ENCODE data around the gene ZNF189. TPM values are rescaled to one million over a fixed set of nuclear protein-coding genes. Genes with fewer than 3 reads are reported as not detected.

Gene ZNF189
- polyA plus RNA-seq, 2 donors = 3.4 to 5.2 TPM

GRCh38 chr9:101362450-101362849 is 36.2 kb upstream of the ZNF189 start:
- 84 to 88% methylated on average over 5 of the region's 5 CpGs for WGBS, 2 donors
- Histone ChIP-seq H3K36me3 (ENCODE audit: control insufficient read depth in 2 of 2, insufficient read depth in 2 of 2, low read length in 1 of 2) (no peaks in the 10 kb centered on the region), H3K27me3 (ENCODE audit: control insufficient read depth in 1 of 2, insufficient read depth in 2 of 2, low read length in 2 of 2) (no peaks in the 10 kb centered on the region), H3K4me3 (ENCODE audit: low read depth in 1 of 2, low read length in 2 of 2) (no peak overlapping the region), H3K9me3 (ENCODE audit: control insufficient read depth in 2 of 2, insufficient read depth in 1 of 2, low read depth in 1 of 2, low read length in 1 of 2) (no peaks in the 10 kb centered on the region), H3K27ac (ENCODE audit: low read depth in 2 of 2, low read length in 1 of 2) (no peak overlapping the region), H3K4me1 (ENCODE audit: control insufficient read depth in 2 of 2, insufficient read depth in 2 of 2, low read length in 1 of 2) (no peaks in the 10 kb centered on the region)

GRCh38 chr9:101365181-101365580 is 33.5 kb upstream of the ZNF189 start:
- H3K27me3 ChIP-seq (ENCODE audit: control insufficient read depth in 1 of 2, insufficient read depth in 2 of 2, low read length in 2 of 2) = no peaks in the 10 kb centered on the region
- H3K4me3 ChIP-seq (ENCODE audit: low read depth in 1 of 2, low read length in 2 of 2) = no peak overlapping the region
- H3K4me1 ChIP-seq (ENCODE audit: control insufficient read depth in 2 of 2, insufficient read depth in 2 of 2, low read length in 1 of 2) = no peaks in the 10 kb centered on the region
- no peak overlapping the region for H3K27ac ChIP-seq (ENCODE audit: low read depth in 2 of 2, low read length in 1 of 2)
- no peaks in the 10 kb centered on the region for H3K36me3 ChIP-seq (ENCODE audit: control insufficient read depth in 2 of 2, insufficient read depth in 2 of 2, low read length in 1 of 2)
- H3K9me3 ChIP-seq (ENCODE audit: control insufficient read depth in 2 of 2, insufficient read depth in 1 of 2, low read depth in 1 of 2, low read length in 1 of 2) = no peaks in the 10 kb centered on the region

DNA sequence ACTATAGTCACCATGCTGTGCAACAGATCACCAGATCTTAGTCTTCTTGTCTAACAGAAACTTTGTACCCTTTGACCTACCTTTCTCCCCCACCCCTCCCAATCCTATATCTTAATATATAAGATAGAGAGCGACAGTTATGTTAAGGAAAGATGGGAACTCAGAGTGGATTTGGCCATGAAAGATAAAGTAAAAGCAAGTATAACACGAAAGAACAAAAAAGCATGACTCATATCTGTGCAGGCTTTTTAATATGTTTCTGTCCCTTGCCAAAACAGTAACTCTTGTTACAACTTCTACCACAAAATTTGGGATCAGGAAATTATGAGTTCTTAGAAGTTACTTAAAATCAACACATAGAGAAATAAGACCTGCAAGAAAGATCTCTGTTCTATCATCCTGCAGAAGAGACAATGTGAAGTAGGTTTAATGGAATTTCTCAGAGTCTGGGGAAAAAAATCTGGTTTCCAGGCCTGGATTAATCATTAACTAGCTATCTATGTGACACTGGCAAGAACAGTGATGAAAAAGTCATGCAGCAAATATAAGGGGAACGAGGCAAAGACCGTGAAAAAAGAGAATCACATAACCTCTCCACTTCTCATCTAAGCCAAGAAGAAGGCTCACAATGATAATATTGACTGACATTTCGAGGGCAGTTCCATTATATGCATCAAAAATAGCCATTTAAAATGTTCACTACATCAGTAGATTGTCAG is 32.5 kb upstream of the ZNF189 start:
- Histone ChIP-seq H3K27me3 (ENCODE audit: control insufficient read depth in 1 of 2, insufficient read depth in 2 of 2, low read length in 2 of 2) (no peaks in the 10 kb centered on the region), H3K4me3 (ENCODE audit: low read depth in 1 of 2, low read length in 2 of 2) (no peak overlapping the region), H3K36me3 (ENCODE audit: control insufficient read depth in 2 of 2, insufficient read depth in 2 of 2, low read length in 1 of 2) (no peaks in the 10 kb centered on the region), H3K9me3 (ENCODE audit: control insufficient read depth in 2 of 2, insufficient read depth in 1 of 2, low read depth in 1 of 2, low read length in 1 of 2) (no peaks in the 10 kb centered on the region), H3K4me1 (ENCODE audit: control insufficient read depth in 2 of 2, insufficient read depth in 2 of 2, low read length in 1 of 2) (no peaks in the 10 kb centered on the region), H3K27ac (ENCODE audit: low read depth in 2 of 2, low read length in 1 of 2) (no peak overlapping the region)
- WGBS, 2 donors = 38 to 46% methylated on average over 5 of the region's 5 CpGs

- H3K4me3 ChIP-seq (ENCODE audit: low read depth in 1 of 2, low read length in 2 of 2) = no peak overlapping the region
- H3K27me3 ChIP-seq (ENCODE audit: control insufficient read depth in 1 of 2, insufficient read depth in 2 of 2, low read length in 2 of 2) = no peaks in the 10 kb centered on the region
- no peaks in the 10 kb centered on the region for H3K4me1 ChIP-seq (ENCODE audit: control insufficient read depth in 2 of 2, insufficient read depth in 2 of 2, low read length in 1 of 2)
- no peak overlapping the region for H3K27ac ChIP-seq (ENCODE audit: low read depth in 2 of 2, low read length in 1 of 2)
- H3K9me3 ChIP-seq (ENCODE audit: control insufficient read depth in 2 of 2, insufficient read depth in 1 of 2, low read depth in 1 of 2, low read length in 1 of 2) = no peaks in the 10 kb centered on the region
- 92 to 100% methylated on average over 3 of the region's 3 CpGs for WGBS, 2 donors
- H3K36me3 ChIP-seq (ENCODE audit: control insufficient read depth in 2 of 2, insufficient read depth in 2 of 2, low read length in 1 of 2) = no peaks in the 10 kb centered on the region
Observed at GRCh38 chr9:101367323-101367722, 31.3 kb upstream of the ZNF189 start.

GRCh38 chr9:101369286-101369685 is 29.4 kb upstream of the ZNF189 start:
- H3K27ac ChIP-seq (ENCODE audit: low read depth in 2 of 2, low read length in 1 of 2) = no peak overlapping the region
- H3K27me3 ChIP-seq (ENCODE audit: control insufficient read depth in 1 of 2, insufficient read depth in 2 of 2, low read length in 2 of 2) = no peaks in the 10 kb centered on the region
- H3K9me3 ChIP-seq (ENCODE audit: control insufficient read depth in 2 of 2, insufficient read depth in 1 of 2, low read depth in 1 of 2, low read length in 1 of 2) = no peaks in the 10 kb centered on the region
- no peaks in the 10 kb centered on the region for H3K4me1 ChIP-seq (ENCODE audit: control insufficient read depth in 2 of 2, insufficient read depth in 2 of 2, low read length in 1 of 2)
- H3K36me3 ChIP-seq (ENCODE audit: control insufficient read depth in 2 of 2, insufficient read depth in 2 of 2, low read length in 1 of 2) = no peaks in the 10 kb centered on the region
- no peak overlapping the region for H3K4me3 ChIP-seq (ENCODE audit: low read depth in 1 of 2, low read length in 2 of 2)
- WGBS, 2 donors = 78 to 88% methylated on average over 2 of the region's 2 CpGs

- no peaks in the 10 kb centered on the region for H3K9me3 ChIP-seq (ENCODE audit: control insufficient read depth in 2 of 2, insufficient read depth in 1 of 2, low read depth in 1 of 2, low read length in 1 of 2)
- H3K27me3 ChIP-seq (ENCODE audit: control insufficient read depth in 1 of 2, insufficient read depth in 2 of 2, low read length in 2 of 2) = no peaks in the 10 kb centered on the region
- no peaks in the 10 kb centered on the region for H3K36me3 ChIP-seq (ENCODE audit: control insufficient read depth in 2 of 2, insufficient read depth in 2 of 2, low read length in 1 of 2)
- no peak overlapping the region for H3K4me3 ChIP-seq (ENCODE audit: low read depth in 1 of 2, low read length in 2 of 2)
- H3K4me1 ChIP-seq (ENCODE audit: control insufficient read depth in 2 of 2, insufficient read depth in 2 of 2, low read length in 1 of 2) = no peaks in the 10 kb centered on the region
- WGBS, 2 donors = 74 to 76% methylated on average over 2 of the region's 2 CpGs
- no peak overlapping the region for H3K27ac ChIP-seq (ENCODE audit: low read depth in 2 of 2, low read length in 1 of 2)
Observed at GRCh38 chr9:101369884-101370531, 28.6 kb upstream of the ZNF189 start.

- H3K4me1 ChIP-seq (ENCODE audit: control insufficient read depth in 2 of 2, insufficient read depth in 2 of 2, low read length in 1 of 2) = no peaks in the 10 kb centered on the region
- H3K27ac ChIP-seq (ENCODE audit: low read depth in 2 of 2, low read length in 1 of 2) = no peak overlapping the region
- H3K27me3 ChIP-seq (ENCODE audit: control insufficient read depth in 1 of 2, insufficient read depth in 2 of 2, low read length in 2 of 2) = no peaks in the 10 kb centered on the region
- 90 to 94% methylated on average over 3 of the region's 3 CpGs for WGBS, 2 donors
- H3K9me3 ChIP-seq (ENCODE audit: control insufficient read depth in 2 of 2, insufficient read depth in 1 of 2, low read depth in 1 of 2, low read length in 1 of 2) = no peaks in the 10 kb centered on the region
- H3K36me3 ChIP-seq (ENCODE audit: control insufficient read depth in 2 of 2, insufficient read depth in 2 of 2, low read length in 1 of 2) = no peaks in the 10 kb centered on the region
- H3K4me3 ChIP-seq (ENCODE audit: low read depth in 1 of 2, low read length in 2 of 2) = no peak overlapping the region
Observed at GRCh38 chr9:101371813-101372212, 26.8 kb upstream of the ZNF189 start.

DNA sequence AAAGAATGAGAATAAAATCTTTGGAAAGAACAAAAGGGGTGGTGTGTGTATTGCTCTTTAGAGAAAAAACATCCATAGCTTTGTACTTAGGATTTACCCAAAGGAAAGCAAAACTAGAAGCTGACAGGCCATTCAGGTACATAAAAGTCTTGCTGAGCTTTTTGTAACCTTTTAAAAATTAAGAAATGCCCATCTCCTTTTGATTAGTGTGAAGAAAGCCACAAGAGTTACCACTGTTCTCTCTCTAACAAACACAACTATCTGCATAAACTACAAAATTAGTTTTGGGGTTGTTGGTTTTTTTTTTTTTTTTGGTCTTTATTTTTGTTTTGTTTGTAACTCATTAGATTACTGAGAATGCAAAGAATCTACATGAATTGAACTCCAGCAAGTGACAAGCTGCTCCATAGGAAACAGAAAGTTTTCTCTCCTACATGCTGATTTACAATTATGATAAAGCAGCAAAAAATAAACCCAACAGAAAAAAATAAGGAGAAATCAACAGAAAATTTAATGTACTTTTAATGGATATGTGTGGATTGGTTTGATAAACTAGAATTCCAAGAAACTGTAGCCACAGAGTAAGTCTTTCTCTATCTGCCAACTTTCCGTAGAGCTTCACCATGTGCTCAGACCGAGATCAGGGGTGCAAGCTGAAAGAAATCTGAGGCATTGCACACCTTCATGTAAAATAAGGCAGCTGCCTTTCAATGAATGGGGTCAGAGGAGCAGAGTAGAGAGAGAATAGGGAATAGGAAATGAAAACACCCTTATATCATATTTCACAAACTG is 26.1 kb upstream of the ZNF189 start:
- WGBS, 2 donors = 62 to 76% methylated on average over 2 of the region's 2 CpGs
- H3K4me3 ChIP-seq (ENCODE audit: low read depth in 1 of 2, low read length in 2 of 2) = no peak overlapping the region
- no peaks in the 10 kb centered on the region for H3K27me3 ChIP-seq (ENCODE audit: control insufficient read depth in 1 of 2, insufficient read depth in 2 of 2, low read length in 2 of 2)
- no peaks in the 10 kb centered on the region for H3K9me3 ChIP-seq (ENCODE audit: control insufficient read depth in 2 of 2, insufficient read depth in 1 of 2, low read depth in 1 of 2, low read length in 1 of 2)
- H3K27ac ChIP-seq (ENCODE audit: low read depth in 2 of 2, low read length in 1 of 2) = no peak overlapping the region
- no peaks in the 10 kb centered on the region for H3K36me3 ChIP-seq (ENCODE audit: control insufficient read depth in 2 of 2, insufficient read depth in 2 of 2, low read length in 1 of 2)
- no peaks in the 10 kb centered on the region for H3K4me1 ChIP-seq (ENCODE audit: control insufficient read depth in 2 of 2, insufficient read depth in 2 of 2, low read length in 1 of 2)

DNA sequence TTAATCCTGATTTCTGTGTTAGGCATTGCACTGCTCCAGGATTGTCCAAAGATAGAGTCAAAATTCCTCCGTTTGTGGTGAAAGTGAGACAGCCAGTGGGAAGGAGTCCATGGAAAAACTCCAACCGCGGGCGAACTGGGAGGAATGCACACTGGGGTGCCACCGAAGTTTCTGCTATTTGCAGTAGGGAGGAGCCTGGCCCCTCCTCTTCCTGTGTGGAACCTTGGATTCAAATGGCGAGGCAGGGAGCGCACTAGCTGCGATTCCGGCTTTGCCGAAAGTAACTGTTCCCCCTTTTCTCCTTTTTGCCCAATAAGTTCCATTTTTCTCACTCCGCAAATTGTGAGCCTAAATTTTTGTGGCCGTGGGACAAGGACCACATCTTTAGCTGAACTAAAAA is 23.1 kb upstream of the ZNF189 start:
- no peak overlapping the region for H3K27ac ChIP-seq (ENCODE audit: low read depth in 2 of 2, low read length in 1 of 2)
- no peaks in the 10 kb centered on the region for H3K36me3 ChIP-seq (ENCODE audit: control insufficient read depth in 2 of 2, insufficient read depth in 2 of 2, low read length in 1 of 2)
- no peak overlapping the region for H3K4me3 ChIP-seq (ENCODE audit: low read depth in 1 of 2, low read length in 2 of 2)
- H3K27me3 ChIP-seq (ENCODE audit: control insufficient read depth in 1 of 2, insufficient read depth in 2 of 2, low read length in 2 of 2) = no peaks in the 10 kb centered on the region
- no peaks in the 10 kb centered on the region for H3K4me1 ChIP-seq (ENCODE audit: control insufficient read depth in 2 of 2, insufficient read depth in 2 of 2, low read length in 1 of 2)
- 94% methylated on average over 12 of the region's 12 CpGs for WGBS, 2 donors
- H3K9me3 ChIP-seq (ENCODE audit: control insufficient read depth in 2 of 2, insufficient read depth in 1 of 2, low read depth in 1 of 2, low read length in 1 of 2) = no peaks in the 10 kb centered on the region

All from esophagus (tissue), 2 donors.